ENCODE data around the gene JPT1.
"Not testable (repeated sequence)": the region's sequence is repeated elsewhere in the genome, so short reads cannot be mapped to it uniquely, and the experiment has no call there.

The JPT1 gene

GRCh38 chr17:75130632-75131277 is 23.6 kb downstream of the JPT1 start:
- DNase-seq (ENCODE audit: low read depth, low spot score) = peak; percentile 39

- DNase-seq (ENCODE audit: low read depth, low spot score) = no peak
These were observed 24.2 kb downstream of the JPT1 start for GRCh38 chr17:75130059-75130631.

- DNase-seq (ENCODE audit: low read depth, low spot score) = no peak
These were observed 24.7 kb downstream of the JPT1 start for GRCh38 chr17:75129576-75129975.

GRCh38 chr17:75128694-75129505 is 25.4 kb downstream of the JPT1 start:
- no peak for DNase-seq (ENCODE audit: low read depth, low spot score)

GRCh38 chr17:75127936-75128335 is 26.4 kb downstream of the JPT1 start:
- DNase-seq (ENCODE audit: low read depth, low spot score) = not testable (repeated sequence)

GRCh38 chr17:75126954-75127353 is 27.4 kb downstream of the JPT1 start:
- DNase-seq (ENCODE audit: low read depth, low spot score) = no peak

- DNase-seq (ENCODE audit: low read depth, low spot score) = no peak
These were observed 28.3 kb downstream of the JPT1 start for GRCh38 chr17:75125984-75126383.

GRCh38 chr17:75124819-75125162 is 29.5 kb downstream of the JPT1 start:
- DNase-seq (ENCODE audit: low read depth, low spot score) = no peak

- DNase-seq (ENCODE audit: low read depth, low spot score) = no peak
These were observed 30.1 kb downstream of the JPT1 start for GRCh38 chr17:75124041-75124818.

GRCh38 chr17:75118307-75118706 is 36.0 kb downstream of the JPT1 start:
- DNase-seq (ENCODE audit: low read depth, low spot score) = no peak

- DNase-seq (ENCODE audit: low read depth, low spot score) = no peak
These were observed 37.6 kb downstream of the JPT1 start for GRCh38 chr17:75116737-75117136.

- no peak for DNase-seq (ENCODE audit: low read depth, low spot score)
These were observed 38.8 kb downstream of the JPT1 start for GRCh38 chr17:75115555-75115954.

- no peak for DNase-seq (ENCODE audit: low read depth, low spot score)
These were observed 39.6 kb downstream of the JPT1 start for GRCh38 chr17:75114552-75115314.

- peak; percentile 76 for DNase-seq (ENCODE audit: low read depth, low spot score)
These were observed 40.3 kb downstream of the JPT1 start for GRCh38 chr17:75113798-75114551.

GRCh38 chr17:75111777-75112335 is 42.5 kb downstream of the JPT1 start:
- no peak for DNase-seq (ENCODE audit: low read depth, low spot score)

GRCh38 chr17:75110234-75110937 is 43.9 kb downstream of the JPT1 start:
- no peak for DNase-seq (ENCODE audit: low read depth, low spot score)

- peak; percentile 49 for DNase-seq (ENCODE audit: low read depth, low spot score)
These were observed 44.7 kb downstream of the JPT1 start, which contains the start of gene ARMC7 for GRCh38 chr17:75109407-75110233. Gene ARMC7 (plus strand): TSS chr17:75109969. CDS start chr17:75110289, 320 bp downstream.

GRCh38 chr17:75109046-75109406 is 45.3 kb downstream of the JPT1 start:
- DNase-seq (ENCODE audit: low read depth, low spot score) = no peak

- no peak for DNase-seq (ENCODE audit: low read depth, low spot score)
These were observed 46.1 kb downstream of the JPT1 start for GRCh38 chr17:75108193-75108592.

All from smooth muscle cell of the brain vasculature (primary cell).